Loucy (cell line): ENCODE measurements around the gene TAF4.

Experiments
- H2AFZ ChIP-seq: fragments of 200-600 bp; sonication (generic); 2 replicates; pipeline ENCODE4 v1.6.0; 2016; ENCODE audit warnings: antibody characterized with exemption, mild to moderate bottlenecking, low read length, moderate library complexity
- H3F3A ChIP-seq: fragments of 200-600 bp; 2 replicates; pipeline ENCODE4 v1.6.0; 2016; ENCODE audit warnings: antibody characterized with exemption, low read depth, mild to moderate bottlenecking
- H3K27me3 ChIP-seq: fragments of 200-600 bp; sonication (generic); 2 replicates; pipeline ENCODE4 v1.6.1; 2014; ENCODE audit warnings: low read length, mild to moderate bottlenecking; ENCODE audit not compliant: insufficient read depth, poor library complexity, severe bottlenecking
- H3K36me3 ChIP-seq: fragments of 200-600 bp; sonication (generic); 2 replicates; pipeline ENCODE4 v1.6.1; 2016; ENCODE audit warnings: low read length; ENCODE audit not compliant: insufficient read depth
- H3K4me1 ChIP-seq: fragments of 200-600 bp; sonication (generic); 2 replicates; pipeline ENCODE4 v1.5.1; 2014; ENCODE audit warnings: low read length, mild to moderate bottlenecking; ENCODE audit not compliant: insufficient read depth, poor library complexity, severe bottlenecking
- H3K4me2 ChIP-seq: fragments of 200-600 bp; sonication (generic); 2 replicates; pipeline ENCODE4 v1.6.0; 2014; ENCODE audit warnings: antibody characterized with exemption, low read length, low read depth, mild to moderate bottlenecking; ENCODE audit not compliant: poor library complexity, severe bottlenecking
- H3K4me3 ChIP-seq: fragments of 200-600 bp; sonication (generic); 2 replicates; pipeline ENCODE4 v1.5.1; 2014; ENCODE audit warnings: low read length, mild to moderate bottlenecking, mixed read lengths; ENCODE audit not compliant: poor library complexity, severe bottlenecking
- H3K79me2 ChIP-seq: fragments of 200-600 bp; sonication (generic); 2 replicates; pipeline ENCODE4 v1.6.1; 2014; ENCODE audit warnings: low read length; ENCODE audit not compliant: insufficient read depth
- H3K9ac ChIP-seq: fragments of 200-600 bp; sonication (generic); 2 replicates; pipeline ENCODE4 v1.6.0; 2014; ENCODE audit warnings: mild to moderate bottlenecking, low read depth, low read length, moderate library complexity; ENCODE audit not compliant: poor library complexity, severe bottlenecking
- H3K9me2 ChIP-seq: fragments of 200-600 bp; sonication (generic); replicated peaks from 2 replicates; pipeline ENCODE4 v1.6.1; 2016; ENCODE audit warnings: low read depth, low read length, mixed read lengths
- H3K9me3 ChIP-seq: fragments of 200-600 bp; sonication (generic); 2 replicates; pipeline ENCODE4 v1.6.1; 2014; ENCODE audit warnings: mild to moderate bottlenecking, antibody characterized with exemption, low read length, low read depth; ENCODE audit not compliant: insufficient read depth
- H4K20me1 ChIP-seq: fragments of 200-600 bp; sonication (generic); 2 replicates; pipeline ENCODE4 v1.6.0; 2014; ENCODE audit warnings: antibody characterized with exemption, low read length, mild to moderate bottlenecking; ENCODE audit not compliant: insufficient read depth, poor library complexity, severe bottlenecking
- CTCF ChIP-seq: fragments of 200-600 bp; sonication (generic); conservative IDR thresholded peaks from 2 replicates; pipeline ENCODE4 v1.5.1; 2014; ENCODE audit warnings: mild to moderate bottlenecking, antibody characterized with exemption, low read length
- EZH2phosphoT487 ChIP-seq: fragments of 200-600 bp; IDR thresholded peaks from 2 replicates; pipeline ENCODE4 v1.6.1; 2018; ENCODE audit warnings: antibody characterized with exemption, mild to moderate bottlenecking, moderate library complexity, borderline replicate concordance

TAF4 gene

GRCh38 chr20:61978491-61978890 lies 87.2 kb downstream of the TAF4 start:
- Histone ChIP-seq H3K4me1 (no peaks in the 10 kb centered on the region), H3K4me2 (no peak overlapping the region), H3K4me3 (no peak overlapping the region), H3K9me2 (no peaks in the 10 kb centered on the region), H3K36me3 (peaks cover 34% of the 10 kb centered on the region; the same call in 1 of the 2 replicates), H3F3A (no peaks in the 10 kb centered on the region), H3K27me3 (no peaks in the 10 kb centered on the region), H3K9me3 (no peaks in the 10 kb centered on the region), H3K79me2 (no peaks in the 10 kb centered on the region; the same call in 1 of the 2 replicates), H2AFZ (no peak overlapping the region), H4K20me1 (peaks cover 7% of the 10 kb centered on the region), H3K9ac (no peak overlapping the region)
- TF ChIP-seq CTCF: no peak
- no peak for TF ChIP-seq EZH2phosphoT487

- no peaks in the 10 kb centered on the region for H3K4me1 ChIP-seq
- no peaks in the 10 kb centered on the region for H3K9me3 ChIP-seq
- H3K4me3 ChIP-seq: no peak overlapping the region
- no peaks in the 10 kb centered on the region for H3K9me2 ChIP-seq
- no peaks in the 10 kb centered on the region for H3F3A ChIP-seq
- no peaks in the 10 kb centered on the region for H3K27me3 ChIP-seq
- no peak overlapping the region for H2AFZ ChIP-seq
- H3K9ac ChIP-seq: no peak overlapping the region
- H4K20me1 ChIP-seq: peaks cover 3% of the 10 kb centered on the region
- H3K4me2 ChIP-seq: no peak overlapping the region
- no peak for TF ChIP-seq EZH2phosphoT487
- TF ChIP-seq CTCF: no peak
- H3K79me2 ChIP-seq: no peaks in the 10 kb centered on the region; the same call in 1 of the 2 replicates
- peaks cover 45% of the 10 kb centered on the region; the same call in 1 of the 2 replicates for H3K36me3 ChIP-seq
Observed at GRCh38 chr20:61977419-61977786, 88.3 kb downstream of the TAF4 start.

GRCh38 chr20:61976644-61977418 lies 88.8 kb downstream of the TAF4 start:
- no peak overlapping the region for H3K4me2 ChIP-seq
- no peaks in the 10 kb centered on the region for H3K27me3 ChIP-seq
- no peaks in the 10 kb centered on the region; the same call in 1 of the 2 replicates for H3K79me2 ChIP-seq
- peaks cover 51% of the 10 kb centered on the region for H3K36me3 ChIP-seq
- peaks cover 3% of the 10 kb centered on the region for H4K20me1 ChIP-seq
- no peaks in the 10 kb centered on the region for H3K9me3 ChIP-seq
- no peak overlapping the region for H3K4me3 ChIP-seq
- no peak overlapping the region for H2AFZ ChIP-seq
- no peaks in the 10 kb centered on the region for H3K9me2 ChIP-seq
- H3K9ac ChIP-seq: no peak overlapping the region
- H3F3A ChIP-seq: no peaks in the 10 kb centered on the region
- no peaks in the 10 kb centered on the region for H3K4me1 ChIP-seq
- TF ChIP-seq CTCF (no peak), EZH2phosphoT487 (no peak)
